HL-60/S4 (cell line): Measurements from ENCODE around the gene QKI.
"Not testable (repeated sequence)": the region's sequence is repeated elsewhere in the genome, so short reads cannot be mapped to it uniquely, and the experiment has no call there.

Source experiments
- in situ Hi-C: fragments of 300-500 bp; cut with MboI; formaldehyde crosslinking; loops from 2 replicates; pipeline ENCODE4 v1.14.3; 2022; ENCODE audit warnings: low sequenced_read_pairs

Gene QKI

GRCh38 chr6:163413345-163414116, 987 bp upstream of the QKI start:
- in situ Hi-C loops, result no loop called here

- in situ Hi-C loops, result no loop called here
These were observed 565 bp downstream of the QKI start for GRCh38 chr6:163414946-163415619.

GRCh38 chr6:163415620-163416556, 1.4 kb downstream of the QKI start:
- in situ Hi-C loops, result no loop called here

GRCh38 chr6:163416557-163417253, 2.2 kb downstream of the QKI start:
- in situ Hi-C loops, result no loop called here

GRCh38 chr6:163417595-163417994, 3.1 kb downstream of the QKI start:
- in situ Hi-C loops, result no loop called here

GRCh38 chr6:163418311-163419029, 4.0 kb downstream of the QKI start:
- in situ Hi-C loops, result no loop called here

GRCh38 chr6:163419413-163420288, 5.1 kb downstream of the QKI start:
- in situ Hi-C loops, result loop anchor here (10.0 kb wide), 1 partner anchor 535 kb away; no protein-coding TSS in a partner anchor

- in situ Hi-C loops, result loop anchor here (10.0 kb wide), 1 partner anchor 535 kb away; no protein-coding TSS in a partner anchor
These were observed 5.7 kb downstream of the QKI start for GRCh38 chr6:163420289-163420614.

- in situ Hi-C loops, result loop anchor here (10.0 kb wide), 1 partner anchor 532 kb away; no protein-coding TSS in a partner anchor
These were observed 8.0 kb downstream of the QKI start for GRCh38 chr6:163422550-163422949.

GRCh38 chr6:163423696-163424095, 9.2 kb downstream of the QKI start:
- in situ Hi-C loops, result loop anchor here (10.0 kb wide), 1 partner anchor 531 kb away; no protein-coding TSS in a partner anchor

GRCh38 chr6:163427498-163428254, 13.2 kb downstream of the QKI start:
- in situ Hi-C loops, result loop anchor here (10.0 kb wide), 1 partner anchor 527 kb away; no protein-coding TSS in a partner anchor

GRCh38 chr6:163428373-163428772, 13.9 kb downstream of the QKI start:
- in situ Hi-C loops, result loop anchor here (10.0 kb wide), 1 partner anchor 526 kb away; no protein-coding TSS in a partner anchor

- in situ Hi-C loops, result loop anchor here (10.0 kb wide), 1 partner anchor 525 kb away; no protein-coding TSS in a partner anchor
These were observed 15.4 kb downstream of the QKI start for GRCh38 chr6:163429858-163430448.

GRCh38 chr6:163432300-163432699, 17.8 kb downstream of the QKI start:
- in situ Hi-C loops, result no loop called here

GRCh38 chr6:163433486-163433885, 19.0 kb downstream of the QKI start:
- in situ Hi-C loops, result not testable (repeated sequence)

GRCh38 chr6:163435023-163435422, 20.5 kb downstream of the QKI start:
- in situ Hi-C loops, result no loop called here

GRCh38 chr6:163436843-163437242, 22.3 kb downstream of the QKI start:
- in situ Hi-C loops, result no loop called here

- in situ Hi-C loops, result no loop called here
These were observed 22.9 kb downstream of the QKI start for GRCh38 chr6:163437466-163437865.
